ENCODE measurements around the gene RSPH6A. TPM values are rescaled to one million over a fixed set of nuclear protein-coding genes. Genes with fewer than 3 reads are reported as not detected.
A peak's percentile ranks its signal among the peaks of the same experiment; 100 is the strongest.

RSPH6A gene
- total and polyA plus RNA-seq, 3 donors from 2014 or later, result 17.0 to 88.3 (median 20.9) TPM

DNA sequence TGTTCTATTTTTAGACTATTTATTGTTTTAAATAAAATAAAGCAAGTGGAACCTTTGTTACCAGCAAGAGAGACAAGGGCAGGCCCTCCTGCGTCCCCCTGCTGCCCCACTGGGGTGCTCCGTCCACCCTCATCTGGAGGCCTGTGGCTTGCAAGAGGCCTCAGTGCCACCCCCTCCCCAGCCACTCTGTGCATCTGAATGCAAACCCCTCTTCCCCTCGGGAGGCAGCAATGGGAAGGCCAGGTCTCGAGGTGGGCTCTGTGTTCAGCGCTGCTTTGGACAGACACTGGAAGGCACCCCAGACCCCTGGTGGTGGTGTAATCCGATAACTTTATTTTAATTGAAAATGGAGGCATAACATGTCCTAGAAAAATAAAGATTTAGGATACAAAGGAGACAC lies 50.6 kb downstream of the RSPH6A start:
- WGBS, 2 donors, result 64 to 84% methylated on average over 5 to 6 of the region's 6 CpGs
- Histone ChIP-seq H3K36me3 (ENCODE audit: low read depth, missing control alignments) (no peaks in the 10 kb centered on the region), H3K27ac (peak overlapping the region; percentile 7 to 13), H3K4me3 (no peak overlapping the region), H3K9me3 (no peaks in the 10 kb centered on the region), H3K4me1 (peaks cover 34% of the 10 kb centered on the region), H3K27me3 (no peaks in the 10 kb centered on the region)
- intact Hi-C loops (cut with DNase I; ENCODE audit: low total_unique reads), result no loop called here
- TF ChIP-seq CTCF (IDR thresholded peaks at IDR 0.05) (no peak), POLR2A (IDR thresholded peaks at IDR 0.05) (no peak)
- no peak for DNase-seq

DNA sequence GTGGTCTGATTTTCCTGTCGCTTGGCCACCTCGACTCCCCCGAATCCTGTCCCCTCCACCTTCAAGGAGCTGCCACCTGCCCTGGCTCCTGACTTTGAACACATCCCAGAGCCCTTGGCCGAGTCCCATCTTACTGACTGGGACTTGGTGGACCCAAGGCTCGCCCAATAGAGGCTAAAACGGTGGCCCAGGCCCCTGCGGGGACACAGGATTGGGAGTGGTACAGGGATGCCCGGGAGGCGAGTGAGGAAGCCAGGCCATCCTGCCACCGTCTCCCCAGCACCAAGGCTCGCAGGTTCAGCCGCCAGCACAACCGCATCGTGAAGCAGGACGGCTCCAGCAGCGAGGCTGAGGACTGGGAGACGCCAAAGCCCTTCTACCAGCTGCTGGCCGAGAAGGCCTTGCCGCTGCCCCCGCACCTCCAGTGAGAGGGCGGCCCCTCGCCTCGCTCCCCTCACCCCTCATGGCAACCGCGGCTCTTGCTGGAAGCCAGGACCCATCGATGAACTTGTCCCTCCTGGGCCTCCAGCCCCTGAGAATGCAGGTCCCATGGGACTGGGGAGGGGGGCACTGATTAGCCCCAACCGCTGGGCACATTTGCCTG lies 51.3 kb downstream of the RSPH6A start:
- H3K9me3 ChIP-seq, result no peaks in the 10 kb centered on the region
- DNase-seq, result no peak
- peaks cover 34% of the 10 kb centered on the region for H3K4me1 ChIP-seq
- H3K36me3 ChIP-seq (ENCODE audit: low read depth, missing control alignments), result no peaks in the 10 kb centered on the region
- no peak for TF ChIP-seq POLR2A (IDR thresholded peaks at IDR 0.05)
- TF ChIP-seq CTCF (IDR thresholded peaks at IDR 0.05), result no peak
- H3K27ac ChIP-seq, result peak overlapping the region; percentile 7 to 13
- 31 to 41% methylated on average over 6 to 27 of the region's 27 CpGs for WGBS, 2 donors
- intact Hi-C loops (cut with DNase I; ENCODE audit: low total_unique reads), result no loop called here
- H3K27me3 ChIP-seq, result no peaks in the 10 kb centered on the region
- no peak overlapping the region for H3K4me3 ChIP-seq

DNA sequence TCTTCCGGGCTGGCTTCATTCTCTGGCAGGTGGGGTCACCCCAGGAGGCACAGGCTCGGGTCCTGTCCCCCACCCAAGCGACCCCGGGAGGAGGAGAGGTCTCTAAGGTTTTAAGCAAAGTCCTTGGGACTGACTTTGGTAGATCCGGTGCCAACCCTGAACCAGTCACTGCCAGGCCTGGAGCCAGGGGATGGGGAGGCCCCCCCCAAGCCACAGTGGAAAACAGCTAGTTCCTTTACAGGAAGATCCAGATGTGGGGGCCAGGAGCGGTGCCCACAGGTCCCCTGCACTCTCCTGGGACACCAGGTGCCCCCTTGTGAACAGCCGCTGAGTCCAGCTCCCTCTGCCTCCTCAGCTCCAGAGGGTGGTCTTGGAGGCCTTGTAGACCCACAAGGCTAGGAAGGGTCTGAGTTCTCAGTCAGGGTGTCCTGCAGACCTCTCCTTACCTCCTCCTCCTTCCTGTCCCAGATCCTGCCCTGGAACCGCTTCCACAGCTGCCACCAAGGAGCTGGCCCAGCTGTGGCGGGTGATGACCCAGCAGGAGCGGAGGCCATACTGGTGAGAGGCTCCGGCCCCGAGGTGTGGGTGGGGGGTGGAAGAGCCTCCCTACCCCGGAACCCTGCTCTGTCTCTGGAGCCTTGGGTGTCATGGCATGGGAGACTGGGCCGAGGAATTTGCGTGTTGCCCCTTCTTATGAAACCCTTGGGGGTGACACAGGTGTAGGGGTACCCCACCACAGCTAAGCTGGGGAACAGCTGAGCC lies 52.1 kb downstream of the RSPH6A start:
- no peaks in the 10 kb centered on the region for H3K36me3 ChIP-seq (ENCODE audit: low read depth, missing control alignments)
- H3K4me3 ChIP-seq, result no peak overlapping the region
- DNase-seq, result no peak
- no peaks in the 10 kb centered on the region for H3K27me3 ChIP-seq
- TF ChIP-seq POLR2A (IDR thresholded peaks at IDR 0.05) (no peak), CTCF (IDR thresholded peaks at IDR 0.05) (no peak)
- intact Hi-C loops (cut with DNase I; ENCODE audit: low total_unique reads), result no loop called here
- H3K27ac ChIP-seq, result no peak overlapping the region
- peaks cover 34% of the 10 kb centered on the region for H3K4me1 ChIP-seq
- H3K9me3 ChIP-seq, result no peaks in the 10 kb centered on the region
- WGBS, 2 donors, result 89 to 92% methylated on average over 9 to 15 of the region's 15 CpGs

GRCh38 chr19:45761714-45762113 lies 53.4 kb downstream of the RSPH6A start:
- TF ChIP-seq POLR2A (IDR thresholded peaks at IDR 0.05) (no peak), CTCF (IDR thresholded peaks at IDR 0.05) (no peak)
- 93 to 97% methylated on average over 11 to 17 of the region's 17 CpGs for WGBS, 2 donors
- Histone ChIP-seq H3K27ac (no peak overlapping the region), H3K9me3 (no peaks in the 10 kb centered on the region), H3K36me3 (ENCODE audit: low read depth, missing control alignments) (no peaks in the 10 kb centered on the region), H3K4me1 (peaks cover 30% of the 10 kb centered on the region), H3K27me3 (no peaks in the 10 kb centered on the region), H3K4me3 (no peak overlapping the region)
- DNase-seq, result no peak
- intact Hi-C loops (cut with DNase I; ENCODE audit: low total_unique reads), result no loop called here
